Left cardiac atrium (tissue), 4 donors: ENCODE measurements around the gene RFX3. TPM values are rescaled to one million over a fixed set of nuclear protein-coding genes. Genes with fewer than 3 reads are reported as not detected.

Experiments
- ATAC-seq, 2 donors: fragments of 200-7000 bp; cut with Tn5 transposase; one replicate each; pipeline ENCODE4 v1.9.1; 2020; ENCODE audit warnings: mild to moderate bottlenecking in 2 of 2, moderate library complexity in 2 of 2
- DNase-seq: peaks from one replicate; pipeline ENCODE4 v3.0.0-alpha.2; 2020
- intact Hi-C, 2 donors: fragments of 100-400 bp; cut with DNase I; formaldehyde crosslinking; loops; one replicate each; pipeline versions ENCODE4 v1.14.1 to v1.15.1; 2022 to 2023
- total RNA-seq, 2 donors: library from RNA; stranded (reverse); fragmentation: NEBNext Ultra II Directional; extraction: Animal tissue kit (Norgen Biotek cat#: 25700); gene quantifications; one replicate each; pipeline ENCODE4 v1.2.1, GENCODE V29; 2021
- donor health status: DM: no; HTN: yes; CAD: no.
- donor health status: DM: no; HTN: yes; CAD: no; lungs with severe emphysema.
- donor health status: DM: yes; HTN: yes; CAD: no.
- donor health status: Dilated cardiomyopathy.

Gene RFX3
- total RNA-seq, 2 donors from 2014 or later: 4.2 to 4.6 TPM

DNA sequence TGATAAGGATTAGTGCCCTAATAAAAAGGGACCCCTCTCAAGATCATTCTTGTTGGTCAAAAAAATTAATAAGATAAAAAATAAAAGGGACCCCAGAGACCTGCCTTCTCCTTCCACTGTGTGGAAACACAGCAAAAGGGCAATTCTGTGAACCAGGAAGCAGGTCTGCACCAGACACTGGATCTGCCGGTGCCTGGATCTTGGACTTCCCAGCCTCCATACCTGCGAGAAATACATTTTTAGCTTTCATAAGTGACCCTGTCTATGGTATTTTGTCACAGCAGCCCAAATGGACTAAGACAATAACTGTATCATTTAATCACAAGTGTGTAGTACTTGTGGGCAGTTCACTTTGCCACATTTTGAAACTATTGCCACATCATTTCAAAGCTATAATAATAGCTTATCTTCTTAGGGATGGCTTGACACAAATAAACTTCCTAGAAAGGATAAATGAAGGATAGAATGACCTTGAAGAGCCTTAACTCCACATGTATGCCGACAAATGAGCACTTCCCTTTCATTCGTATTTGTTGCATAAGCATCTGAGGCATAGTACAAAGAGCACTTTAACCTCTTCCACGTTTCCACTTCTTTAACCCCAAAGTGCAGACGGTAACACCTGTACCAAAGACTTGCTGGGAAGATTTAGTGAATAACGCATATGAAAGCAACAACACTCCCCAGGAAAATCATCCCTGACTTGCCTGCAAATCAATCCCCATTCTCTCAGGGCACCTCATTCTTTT, 336.5 kb downstream of the RFX3 start:
- intact Hi-C loops: loop anchor here in 1 of 2 donors (10.0 kb wide), 1 partner anchor 324 kb away; no protein-coding TSS in a partner anchor
- DNase-seq (no peak), ATAC-seq (no peak)

DNA sequence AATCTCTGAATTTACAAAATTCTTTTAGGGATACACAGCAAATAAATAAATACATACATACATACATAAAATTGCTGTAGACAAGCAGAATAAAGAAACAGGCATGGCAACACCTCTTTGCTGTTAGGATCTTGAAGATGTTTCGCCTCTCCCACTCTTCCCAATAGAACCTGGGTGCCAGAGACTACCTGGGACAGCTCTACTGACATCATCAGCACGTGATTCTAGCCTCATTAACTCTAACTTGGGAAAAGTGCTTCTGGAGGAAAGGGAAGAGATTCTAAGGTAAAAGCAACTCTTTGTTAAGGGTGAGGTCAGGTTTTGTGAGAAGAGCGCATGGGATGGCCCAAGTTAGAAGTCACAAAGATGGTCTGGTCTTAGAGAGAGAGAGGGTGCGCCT, 339.1 kb downstream of the RFX3 start:
- intact Hi-C loops: loop anchor here in 1 of 2 donors (10.0 kb wide), 1 partner anchor 322 kb away; no protein-coding TSS in a partner anchor

DNA sequence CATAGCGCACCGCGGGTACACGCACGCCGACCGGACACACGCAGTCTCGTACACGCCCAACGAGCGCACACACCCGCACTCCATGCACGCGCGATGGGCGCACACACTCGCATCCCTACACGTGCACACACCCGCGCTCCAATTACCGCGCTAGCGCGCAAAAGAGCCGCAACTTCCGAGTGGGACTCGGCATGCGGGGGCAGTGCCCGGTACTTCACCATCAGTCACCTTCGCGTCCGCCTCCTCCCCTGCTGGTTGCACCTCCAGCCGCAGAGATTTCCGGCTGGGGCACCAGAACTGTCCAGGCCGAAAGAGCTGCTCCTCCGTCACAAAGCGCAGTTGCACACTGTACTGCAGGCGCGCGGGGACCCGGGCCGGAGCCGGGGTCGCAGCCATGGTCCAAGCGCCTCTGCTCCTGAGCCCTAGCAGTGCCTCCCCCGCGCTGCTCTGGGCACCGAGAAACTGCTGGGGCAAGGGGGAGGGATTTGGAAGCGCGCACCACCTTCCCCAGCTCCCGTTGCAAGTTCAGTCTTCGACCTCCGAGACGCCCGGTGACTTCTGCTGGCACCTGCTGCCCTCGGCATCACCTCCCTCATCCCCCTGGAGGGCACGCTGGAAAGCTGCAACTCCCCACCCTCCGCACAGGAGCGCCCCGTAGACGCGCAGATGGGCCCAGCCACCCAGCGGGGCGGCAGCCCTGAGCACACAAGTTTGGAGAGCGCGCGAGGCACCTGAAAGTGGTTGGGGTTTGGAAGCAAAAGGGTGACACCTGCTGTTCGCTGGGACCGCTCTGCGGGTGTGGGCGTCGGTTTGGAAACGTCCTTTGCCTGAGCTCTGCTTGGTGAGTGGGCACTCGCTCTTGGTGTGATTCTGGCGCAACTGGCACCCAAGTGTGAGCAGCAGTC, 344.5 kb downstream of the RFX3 start:
- DNase-seq: peak; percentile 36
- intact Hi-C loops: loop anchor here (2.0 to 10.0 kb wide), 3 partner anchors 309 to 324 kb away; no protein-coding TSS in a partner anchor
- peak; percentile 57 to 80 for ATAC-seq

More for the DNA sequence above, 339.1 kb downstream of the RFX3 start:
- no peak for ATAC-seq
- no peak for DNase-seq

DNA sequence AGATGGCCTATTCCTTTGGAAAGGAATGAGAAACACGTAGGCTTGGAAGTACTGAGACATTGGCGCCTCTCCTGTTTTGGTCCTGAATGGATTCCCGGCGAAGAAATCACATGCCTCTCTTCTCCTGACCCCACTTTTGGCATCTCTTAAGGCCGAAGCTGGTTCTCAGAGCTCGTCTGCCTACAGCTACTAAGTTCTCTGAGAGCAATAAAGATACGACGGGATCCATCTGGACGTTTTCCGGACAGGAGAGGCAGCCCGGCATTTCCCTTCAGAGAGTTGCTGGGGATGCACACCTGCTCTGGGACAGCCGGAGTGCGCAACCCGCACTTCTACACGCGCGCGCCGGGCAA, 345.1 kb downstream of the RFX3 start:
- DNase-seq (no peak), ATAC-seq (no peak)
- intact Hi-C loops: loop anchor here (2.0 to 10.0 kb wide), 3 partner anchors 308 to 324 kb away; no protein-coding TSS in a partner anchor

DNA sequence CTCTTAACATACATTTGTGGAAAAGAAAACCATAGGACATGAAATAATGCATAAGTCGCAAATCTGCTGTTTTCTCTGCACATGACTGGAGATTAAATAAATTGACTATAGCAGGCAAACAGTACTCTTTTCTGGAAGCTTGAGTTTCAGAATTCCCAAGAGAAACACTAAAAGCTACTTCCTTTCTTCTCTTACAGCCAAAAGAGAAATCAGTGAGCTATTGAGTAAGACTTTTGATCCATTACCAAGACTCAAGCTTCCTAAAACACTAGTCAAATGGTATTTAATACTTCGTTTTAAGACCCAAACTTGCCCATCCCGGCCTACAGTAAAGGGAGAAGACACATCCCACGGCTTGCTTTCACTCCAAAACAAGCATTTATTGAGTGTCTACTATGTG, 346.1 kb downstream of the RFX3 start:
- intact Hi-C loops: loop anchor here (2.0 to 10.0 kb wide), 3 partner anchors 307 to 323 kb away; no protein-coding TSS in a partner anchor
- ATAC-seq (no peak), DNase-seq (no peak)

DNA sequence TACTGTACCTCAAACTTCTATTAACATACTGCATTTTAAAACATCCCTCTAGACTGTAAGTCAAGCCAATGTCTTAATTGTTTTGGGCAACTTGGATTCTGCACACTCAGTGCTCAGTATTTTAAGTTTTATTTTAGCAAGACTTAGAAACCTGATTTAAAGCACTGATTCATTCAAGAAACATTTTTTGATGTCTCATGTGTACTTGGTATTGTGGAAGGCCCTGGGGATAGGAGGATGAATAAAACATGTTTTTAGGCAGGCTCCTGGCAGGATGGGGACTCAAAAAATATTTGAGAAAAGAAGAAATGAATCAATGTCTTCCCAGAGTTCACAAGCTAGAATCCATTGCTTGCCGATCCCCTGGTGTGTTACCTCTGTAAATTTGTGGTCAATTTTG, 347.9 kb downstream of the RFX3 start:
- no peak for ATAC-seq
- DNase-seq: no peak
- intact Hi-C loops: no loop called here

DNA sequence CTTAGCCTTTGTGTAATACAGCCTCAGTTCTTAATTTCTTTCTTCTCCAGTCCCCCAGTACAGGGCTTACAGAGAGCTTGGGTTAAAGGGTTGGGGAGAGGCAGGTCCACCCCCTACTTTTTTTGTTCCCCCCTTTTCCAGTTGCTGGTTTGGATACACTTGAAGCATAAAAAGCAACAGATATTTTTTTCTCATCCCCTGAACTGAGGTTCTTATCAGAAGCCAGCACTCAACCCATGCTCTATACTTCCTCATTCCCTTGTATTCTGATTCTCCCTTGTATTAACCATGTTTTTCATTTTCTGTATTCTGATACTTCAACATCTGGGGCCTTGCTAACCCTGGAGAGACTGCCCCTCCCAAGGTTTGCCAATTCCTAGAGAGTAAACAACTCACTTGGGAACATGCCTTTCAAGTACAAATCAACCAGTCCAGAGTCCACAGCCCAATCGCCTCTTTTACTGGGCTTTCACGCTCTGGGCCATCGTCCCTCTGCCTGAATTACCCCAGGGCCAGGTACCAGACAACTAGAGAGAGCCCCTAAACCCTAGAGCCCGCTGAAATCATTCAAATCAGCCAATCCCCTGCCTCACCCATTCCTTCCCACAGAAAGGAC, 348.5 kb downstream of the RFX3 start:
- ATAC-seq (no peak), DNase-seq (no peak)
- intact Hi-C loops: no loop called here

DNA sequence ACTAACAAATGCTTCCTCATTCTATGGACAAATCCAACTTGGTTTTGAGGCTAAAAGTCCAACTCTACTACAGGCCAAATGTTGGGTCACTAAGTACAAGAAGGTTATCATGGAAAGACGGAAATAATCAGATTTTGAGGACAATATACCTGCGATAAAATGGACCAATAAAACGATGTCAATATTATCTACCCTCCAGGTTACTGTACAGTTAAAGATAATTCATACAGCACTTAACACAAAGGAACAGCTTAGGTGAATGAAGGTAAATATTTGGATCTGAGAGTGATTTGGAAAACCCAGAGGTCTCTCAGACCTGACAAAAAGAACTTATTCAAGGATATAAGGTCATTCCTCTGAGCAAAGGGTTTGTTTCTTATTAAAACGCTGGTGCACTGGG, 352.4 kb downstream of the RFX3 start:
- intact Hi-C loops: no loop called here
- ATAC-seq (no peak), DNase-seq (no peak)

DNA sequence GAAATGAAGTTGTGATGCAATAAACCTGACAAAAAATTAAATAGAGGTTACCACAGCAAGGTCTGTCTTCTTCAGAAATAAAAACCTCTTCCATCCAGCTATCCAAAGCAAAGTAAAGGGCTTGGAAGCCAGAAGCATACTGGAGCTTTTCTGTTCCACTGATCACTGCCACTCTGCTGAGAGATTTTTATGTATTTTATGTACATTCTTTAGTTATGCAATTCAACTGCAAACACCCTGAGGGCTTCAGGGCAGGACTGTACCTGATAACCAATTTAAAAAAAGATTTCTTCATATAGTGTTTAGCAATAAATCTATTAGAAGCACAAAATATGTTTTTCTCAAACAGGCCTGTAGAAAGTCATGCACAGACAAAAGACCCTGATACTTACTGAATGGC, 355.0 kb downstream of the RFX3 start:
- ATAC-seq (no peak), DNase-seq (no peak)
- intact Hi-C loops: no loop called here
